ENCODE measurements around the gene THSD4.

- no peak for TF ChIP-seq POLR2AphosphoS5 (IDR thresholded peaks at IDR 0.05; ENCODE audit: low read depth, low read length)
- no peak for TF ChIP-seq POLR2A (IDR thresholded peaks at IDR 0.05; ENCODE audit: low read depth, low read length)
- no peak for TF ChIP-seq TAF1 (IDR thresholded peaks at IDR 0.05; ENCODE audit: borderline replicate concordance, low read depth, low read length)
Observed at GRCh38 chr15:71581398-71581930, 466.2 kb downstream of the THSD4 start.
